A673 (cell line): ENCODE measurements around the gene TPPP. TPM values are rescaled to one million over a fixed set of nuclear protein-coding genes. Genes with fewer than 3 reads are reported as not detected.

Experiments used
- BruUV-seq: library from RNA; stranded (reverse); fragments of 400-500 nt; replicated peaks from 2 replicates; lab custom pipeline; 2021; lab: Mats Ljungman, UMichigan
- CTCF ChIA-PET: fragments of 300-600 bp; sonication (Branson Sonifier 250); formaldehyde crosslinking; loops from one replicate; lab custom pipeline; 2022; ENCODE audit warnings: antibody characterized with exemption; lab: Charles Lee
- POLR2A ChIA-PET: fragments of 300-600 bp; sonication (Branson Sonifier 250); formaldehyde crosslinking; loops from one replicate; lab custom pipeline; 2022; ENCODE audit warnings: antibody characterized with exemption; ENCODE audit not compliant: low non-redundant PET; lab: Charles Lee
- DNase-seq: peaks from one replicate; pipeline ENCODE4 v3.0.0-alpha.2; 2015; ENCODE audit warnings: low spot score
- H3K27ac ChIP-seq: fragments of 200-600 bp; sonication (generic); 2 replicates; pipeline ENCODE4 v1.5.1; 2016; ENCODE audit warnings: mixed run types, low read depth, mild to moderate bottlenecking, mixed read lengths, antibody characterized with exemption, low read length; ENCODE audit not compliant: poor library complexity, severe bottlenecking
- H3K27me3 ChIP-seq: fragments of 200-600 bp; sonication (generic); replicated peaks from 2 replicates; pipeline ENCODE4 v1.6.1; 2017; ENCODE audit warnings: mixed run types, low read depth, mild to moderate bottlenecking, mixed read lengths, antibody characterized with exemption, low read length; ENCODE audit not compliant: insufficient read depth, poor library complexity
- H3K36me3 ChIP-seq: fragments of 200-600 bp; sonication (generic); 2 replicates; pipeline ENCODE4 v1.6.1; 2016; ENCODE audit warnings: mixed run types, mild to moderate bottlenecking, mixed read lengths, antibody characterized with exemption, low read length; ENCODE audit not compliant: insufficient read depth, poor library complexity, severe bottlenecking
- H3K4me1 ChIP-seq: fragments of 200-600 bp; sonication (generic); 2 replicates; pipeline ENCODE4 v1.6.1; 2017; ENCODE audit warnings: mixed run types, mild to moderate bottlenecking, mixed read lengths, antibody characterized with exemption, low read length; ENCODE audit not compliant: insufficient read depth, poor library complexity, severe bottlenecking
- H3K4me3 ChIP-seq: fragments of 200-600 bp; sonication (generic); 2 replicates; pipeline ENCODE4 v1.5.1; 2016; ENCODE audit warnings: low read depth, mixed run types, mild to moderate bottlenecking, mixed read lengths, low read length; ENCODE audit not compliant: poor library complexity, severe bottlenecking
- H3K9me3 ChIP-seq: fragments of 200-600 bp; sonication (generic); 2 replicates; pipeline ENCODE4 v1.6.1; 2016; ENCODE audit warnings: mixed run types, low read depth, mild to moderate bottlenecking, mixed read lengths, antibody characterized with exemption, low read length; ENCODE audit not compliant: poor library complexity, severe bottlenecking
- CTCF ChIP-seq: fragments of 300-800, 200-600 bp; sonication (generic); conservative IDR thresholded peaks from 2 replicates; pipeline ENCODE4 v1.5.1; 2017; ENCODE audit warnings: low read depth, mild to moderate bottlenecking, antibody characterized with exemption, low read length, moderate library complexity, mixed read lengths
- EZH2 ChIP-seq: fragments of 200-600 bp; sonication (generic); IDR thresholded peaks from 2 replicates; pipeline ENCODE4 v1.6.1; 2017; ENCODE audit warnings: borderline replicate concordance, low read depth, mild to moderate bottlenecking, mixed read lengths, antibody characterized with exemption, low read length; ENCODE audit not compliant: poor library complexity, severe bottlenecking
- intact Hi-C: fragments of 100-400 bp; cut with micrococcal nuclease; formaldehyde crosslinking; loops from one replicate; pipeline ENCODE4 v1.10.0; 2022; ENCODE audit not compliant: unreplicated experiment
- total RNA-seq: library from RNA; stranded (reverse); gene quantifications from 2 replicates; pipeline ENCODE4 v1.2.3, GENCODE V29; 2021

The TPPP gene
- total RNA-seq, 1 experiment from 2014 or later = 0.19 TPM

DNA sequence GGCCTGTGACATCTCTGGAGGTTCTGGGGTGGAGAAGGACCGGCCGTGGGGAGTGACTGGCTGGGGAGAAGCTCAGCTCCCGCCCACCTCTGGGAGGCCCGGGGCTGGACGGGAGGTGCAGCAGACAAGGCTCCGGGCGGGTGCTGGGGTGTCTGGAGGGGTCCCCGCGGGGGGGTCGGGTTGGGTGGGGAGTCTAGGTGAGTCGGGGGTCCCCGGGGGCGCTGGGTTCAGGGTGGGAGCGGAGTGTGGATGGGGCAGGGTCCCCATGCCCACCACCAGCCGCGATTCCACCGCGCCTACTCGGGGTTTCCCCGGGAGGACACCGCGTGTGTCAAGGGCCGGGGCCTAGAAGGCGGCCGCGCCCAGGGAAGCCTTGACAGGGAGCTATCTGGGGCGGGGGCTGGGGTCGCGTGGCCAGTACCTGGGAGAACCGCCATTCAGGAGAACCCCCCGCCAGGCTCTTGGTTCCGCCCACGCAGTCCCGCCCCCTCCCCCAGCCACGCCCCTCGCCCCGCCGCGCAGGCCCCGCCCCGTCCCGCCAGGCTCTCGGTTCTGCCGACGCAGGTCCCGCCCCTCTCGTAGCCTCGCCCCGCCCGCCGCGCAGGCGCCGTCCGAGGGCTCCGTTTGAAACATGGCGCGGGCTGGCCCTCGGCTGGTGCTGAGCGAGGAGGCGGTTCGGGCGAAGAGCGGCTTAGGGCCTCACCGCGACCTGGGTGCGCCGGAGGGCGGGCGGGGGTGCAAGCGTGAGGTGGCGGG lies 81.2 kb downstream of the TPPP start, which contains the start of gene CEP72:
TSS of gene CEP72 (plus strand) at position 610 of the 756 bp plus-strand sequence. CDS start at position 632, 22 bp downstream.
- Histone ChIP-seq H3K4me1 (peaks cover 3% of the 10 kb centered on the region), H3K36me3 (peaks cover 10% of the 10 kb centered on the region), H3K27me3 (no peaks in the 10 kb centered on the region), H3K27ac (peak within 1 kb of the TSS; percentile 67), H3K9me3 (peaks cover 4% of the 10 kb centered on the region), H3K4me3 (peak within 1 kb of the TSS; percentile 83)
- BruUV-seq = no TSS peak
- DNase-seq = peak; percentile 92
- TF ChIP-seq EZH2 = no peak
- ChIA-PET CTCF (no interaction called here), POLR2A (interaction anchor here (0.6 kb wide), 1 partner anchor 44 kb away, joined by 12 read pairs; no protein-coding TSS in a partner anchor)
- intact Hi-C loops = no loop called here

DNA sequence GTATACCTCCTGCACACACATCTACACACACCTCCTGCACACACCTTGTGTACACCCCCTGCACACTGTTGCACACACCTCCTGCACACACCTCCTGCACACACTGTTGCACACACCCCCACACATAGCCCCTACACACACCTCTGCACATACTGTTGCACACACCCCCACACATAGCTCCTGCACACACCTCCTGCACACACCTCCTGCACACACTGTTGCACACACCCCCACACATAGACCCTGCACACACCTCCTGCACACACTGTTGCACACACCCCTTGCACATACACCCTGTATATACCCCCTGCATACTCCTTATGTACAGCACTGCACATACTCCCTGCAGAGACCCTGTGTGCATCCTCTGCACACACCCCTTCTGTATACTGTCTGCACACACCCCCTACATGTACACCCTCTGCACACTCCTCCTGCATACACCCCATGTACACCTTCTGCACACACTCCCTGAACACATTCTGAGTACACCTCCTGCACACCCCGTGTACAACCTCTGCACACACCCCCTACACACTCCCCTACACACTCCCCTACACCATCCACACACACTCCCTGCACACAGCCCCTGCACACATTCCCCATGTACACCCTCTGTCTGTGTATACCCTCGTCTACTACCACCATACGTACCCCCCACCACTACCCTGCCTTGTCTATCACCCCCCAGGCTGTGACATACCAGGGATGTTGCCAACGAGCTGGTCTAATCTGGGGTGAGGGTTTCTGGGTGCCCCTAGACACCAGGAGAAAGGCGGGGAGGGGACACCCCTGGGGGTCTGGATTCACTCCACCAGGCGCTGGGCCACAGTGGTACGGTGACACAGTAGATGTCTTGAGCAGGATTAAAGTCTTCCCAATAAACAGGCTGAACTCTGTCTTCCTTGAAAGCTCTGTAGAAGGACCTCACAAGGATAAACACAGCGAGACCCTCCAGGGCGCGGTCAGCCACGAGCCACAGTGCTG lies 82.1 kb downstream of the TPPP start:
- POLR2A ChIA-PET = no interaction called here
- BruUV-seq = no TSS peak

DNA sequence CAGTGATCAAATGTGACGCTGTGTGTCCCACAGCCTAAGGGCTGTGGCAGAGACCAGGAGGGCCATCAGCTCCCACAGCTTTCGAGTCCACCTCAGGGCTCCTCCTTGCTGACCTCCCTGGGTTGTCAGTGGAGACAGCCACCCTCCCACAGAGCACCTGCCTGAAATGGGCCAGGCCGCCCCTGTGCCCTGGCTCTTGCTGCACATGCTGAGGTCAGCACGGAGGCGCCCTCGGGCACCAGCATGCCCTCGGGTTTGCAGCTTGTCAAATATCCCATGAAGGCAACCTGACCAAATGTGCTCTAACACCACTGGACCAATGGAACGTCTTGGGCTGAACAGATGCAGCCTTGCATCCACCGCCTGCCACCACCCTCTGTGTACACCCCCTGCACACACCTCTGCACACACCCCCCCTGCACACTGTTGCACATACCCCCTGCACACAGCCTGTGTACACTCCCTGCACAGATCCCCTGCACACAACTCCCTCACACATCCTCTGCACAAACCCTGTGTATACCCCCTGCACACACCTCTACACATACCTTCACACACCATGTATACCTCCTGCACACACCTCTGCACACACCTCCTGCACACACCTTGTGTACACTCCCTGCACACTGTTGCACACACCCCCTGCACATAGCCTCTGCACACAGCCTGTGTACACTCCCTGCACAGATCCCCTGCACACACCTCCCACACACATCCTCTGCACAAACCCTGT lies 83.0 kb downstream of the TPPP start:
- Histone ChIP-seq H3K27ac (no peak overlapping the region), H3K27me3 (no peaks in the 10 kb centered on the region), H3K4me1 (peaks cover 3% of the 10 kb centered on the region), H3K4me3 (no peak overlapping the region), H3K36me3 (peaks cover 5% of the 10 kb centered on the region), H3K9me3 (peaks cover 4% of the 10 kb centered on the region)
- BruUV-seq = no TSS peak
- TF ChIP-seq CTCF (no peak), EZH2 (no peak)
- POLR2A ChIA-PET = no interaction called here
- intact Hi-C loops = no loop called here
- DNase-seq = no peak
- CTCF ChIA-PET = no interaction called here

More for the DNA sequence above, 82.1 kb downstream of the TPPP start:
- CTCF ChIA-PET = no interaction called here
- H3K27ac ChIP-seq = no peak overlapping the region
- H3K9me3 ChIP-seq = peaks cover 4% of the 10 kb centered on the region
- DNase-seq = no peak
- intact Hi-C loops = no loop called here
- H3K36me3 ChIP-seq = peaks cover 5% of the 10 kb centered on the region
- H3K4me3 ChIP-seq = peak overlapping the region; percentile 83
- TF ChIP-seq CTCF = no peak
- TF ChIP-seq EZH2 = no peak
- H3K27me3 ChIP-seq = no peaks in the 10 kb centered on the region
- peaks cover 3% of the 10 kb centered on the region for H3K4me1 ChIP-seq

Other genes starting within 250 kb of the TPPP start
- gene SLC9A3, start 168.9 kb downstream of the TPPP start, total RNA-seq = 1.6 and 1.9 TPM in 2 replicates
- 37.2 and 40.1 TPM in 2 replicates for gene CEP72, start 81.0 kb downstream of the TPPP start, total RNA-seq
- 1.3 and 1.6 TPM in 2 replicates for gene ZDHHC11B, start 91.4 kb upstream of the TPPP start, total RNA-seq
- gene ZDHHC11, start 157.6 kb upstream of the TPPP start, total RNA-seq = 45.5 and 47.3 TPM in 2 replicates
- gene BRD9, start 199.4 kb upstream of the TPPP start, total RNA-seq = 73.7 and 76.5 TPM in 2 replicates
- gene TRIP13, start 199.5 kb upstream of the TPPP start, total RNA-seq = 64.6 and 69.1 TPM in 2 replicates